GM12891 (cell line): ENCODE data around the gene AFMID.

Experiments used
- POLR2A ChIP-seq: IDR thresholded peaks from 2 replicates; pipeline ENCODE4 v1.6.1; 2011; ENCODE audit warnings: low read depth, low read length, control low read depth
- POLR2AphosphoS5 ChIP-seq: IDR thresholded peaks from 2 replicates; pipeline ENCODE4 v1.6.1; 2011; ENCODE audit warnings: low read depth, low read length, control low read depth
- TAF1 ChIP-seq: IDR thresholded peaks from 2 replicates; pipeline ENCODE4 v1.6.1; 2011; ENCODE audit warnings: low read depth, low read length, control low read depth

DNA sequence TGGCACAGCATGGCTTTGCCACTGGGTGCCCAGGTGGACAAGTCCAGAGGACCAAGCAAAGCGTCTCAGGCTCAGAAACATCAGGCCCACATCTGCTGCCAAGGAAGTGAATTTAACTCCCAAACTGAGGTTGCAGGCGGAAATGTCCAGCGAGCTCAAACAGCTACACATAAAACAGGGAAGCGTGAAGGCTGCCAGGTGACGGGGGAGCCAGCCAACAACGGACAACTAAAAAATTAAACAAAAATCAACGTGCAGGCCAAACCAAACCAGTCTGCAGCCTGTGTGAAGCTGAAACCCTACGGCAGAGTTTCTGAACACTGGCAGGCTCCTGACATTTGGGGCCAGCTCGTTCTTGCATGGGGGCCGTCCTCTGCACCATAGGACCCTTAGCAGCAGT is 2.8 kb upstream of the AFMID start:
- TF ChIP-seq POLR2A (no peak), POLR2AphosphoS5 (no peak), TAF1 (no peak)
